HTERT RPE-1 (cell line): ENCODE results near the gene CTAG1A.
"Not testable (repeated sequence)": the region's sequence is repeated elsewhere in the genome, so short reads cannot be mapped to it uniquely, and the experiment has no call there.

Source experiments
- in situ Hi-C: fragments of 300-500 bp; cut with MboI; formaldehyde crosslinking; loops from 4 replicates; pipeline ENCODE4 v1.14.3; 2020; ENCODE audit warnings: low sequenced_read_pairs

Gene CTAG1A

DNA sequence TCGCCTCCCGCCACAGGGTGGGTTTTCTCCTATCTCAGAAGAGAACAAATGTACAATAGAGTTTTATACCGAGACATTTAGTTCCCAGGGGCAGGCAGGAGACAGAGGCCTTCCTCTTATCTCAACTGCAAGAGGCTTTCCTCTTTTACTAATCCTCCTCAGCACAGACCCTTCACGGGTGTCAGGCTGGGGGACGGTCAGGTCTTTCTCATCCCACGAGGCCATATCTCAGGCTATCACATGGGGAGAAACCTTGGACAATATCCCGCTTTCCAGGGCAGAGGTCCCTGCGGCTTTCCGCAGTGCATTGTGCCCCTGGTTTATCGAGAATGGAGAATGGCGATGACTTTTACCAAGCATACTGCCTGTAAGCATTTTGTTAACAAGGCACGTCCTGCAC lies 23.9 kb downstream of the CTAG1A start:
- in situ Hi-C loops, result not testable (repeated sequence)

- in situ Hi-C loops, result not testable (repeated sequence)
These were observed 26.2 kb downstream of the CTAG1A start for GRCh38 chrX:154611146-154611545.

DNA sequence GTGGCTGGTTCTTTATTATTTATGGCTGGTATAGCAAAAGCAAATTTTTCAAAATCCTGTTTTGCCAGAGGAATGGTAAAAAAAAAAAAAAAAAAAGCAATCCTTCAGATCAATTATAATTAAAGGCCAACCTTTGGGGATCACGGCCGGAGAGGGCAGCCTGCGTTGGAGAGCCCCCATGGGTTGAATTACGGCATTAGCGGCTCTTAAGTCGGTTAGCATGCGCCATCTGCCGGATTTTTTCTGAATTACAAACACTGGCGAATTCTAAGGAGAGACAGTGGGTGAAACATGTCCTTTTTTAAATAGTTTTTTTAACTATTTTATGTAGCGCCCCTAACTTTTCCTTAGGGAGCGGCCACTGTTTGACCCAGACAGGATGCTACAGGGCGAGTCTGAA lies 28.7 kb downstream of the CTAG1A start:
- in situ Hi-C loops, result not testable (repeated sequence)

DNA sequence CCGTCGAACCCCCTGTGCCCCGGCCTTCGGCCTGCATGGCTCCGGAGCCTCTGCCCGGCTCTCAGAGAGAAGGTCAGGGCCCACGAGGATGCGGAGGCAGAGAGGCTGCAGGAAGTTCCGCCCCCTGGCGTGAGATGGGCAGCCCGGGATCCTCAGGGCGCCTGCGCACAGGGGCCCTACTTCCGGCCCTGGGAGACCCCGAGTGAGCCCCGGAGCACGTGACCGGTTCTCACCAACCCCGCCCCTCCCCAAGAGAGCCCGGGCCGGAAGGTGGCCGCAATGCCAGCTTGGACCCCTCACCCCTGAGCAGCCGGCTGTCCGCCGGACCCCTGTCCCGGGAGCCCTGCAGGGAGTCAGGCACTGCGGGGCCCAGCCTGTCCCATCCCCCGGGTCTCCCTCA lies 34.2 kb downstream of the CTAG1A start, which contains the start of gene CTAG1B:
Gene CTAG1B, minus strand, starts transcription at position 101 of the 400 bp plus-strand sequence. Its CDS starts 64 bp downstream, at position 37.
- in situ Hi-C loops, result not testable (repeated sequence)

GRCh38 chrX:154620767-154621414 lies 36.0 kb downstream of the CTAG1A start:
- in situ Hi-C loops, result not testable (repeated sequence)

- in situ Hi-C loops, result not testable (repeated sequence)
These were observed 44.0 kb downstream of the CTAG1A start for GRCh38 chrX:154628960-154629359.

DNA sequence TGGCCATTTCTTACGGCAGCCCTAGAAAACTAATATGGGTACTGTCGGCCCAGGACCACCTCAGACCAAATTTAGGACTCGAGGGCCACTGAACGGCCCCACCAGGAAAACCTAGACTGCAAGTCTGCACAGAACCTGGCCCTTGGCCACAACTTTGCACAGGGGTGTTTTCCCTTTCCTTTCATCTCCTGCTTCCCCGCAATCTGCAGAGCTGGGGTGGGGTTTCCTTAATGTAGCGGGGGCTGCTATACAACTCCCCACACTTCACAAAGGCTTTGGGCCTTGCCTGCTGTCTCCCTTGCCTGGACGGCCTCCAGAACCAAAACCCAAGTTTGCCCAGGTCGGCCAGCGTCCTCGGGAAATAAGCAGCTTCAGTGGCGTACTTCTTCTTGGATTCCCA lies 46.0 kb downstream of the CTAG1A start:
- in situ Hi-C loops, result not testable (repeated sequence)

- in situ Hi-C loops, result not testable (repeated sequence)
These were observed 48.7 kb downstream of the CTAG1A start for GRCh38 chrX:154633661-154634060.
